GM10266 (cell line): ENCODE data around the gene RTN4IP1.
"Not testable (repeated sequence)": the region's sequence is repeated elsewhere in the genome, so short reads cannot be mapped to it uniquely, and the experiment has no call there.

Source experiments
- DNase-seq: peaks from one replicate; pipeline ENCODE4 v3.0.0; 2012; ENCODE audit errors: extremely low spot score
- TF ChIP-seq, protein P1 (sequence below): IDR thresholded peaks from 2 replicates; pipeline ENCODE4 v1.5.1; 2012; ENCODE audit warnings: mild to moderate bottlenecking, low read depth; ENCODE audit not compliant: control insufficient read depth, insufficient read depth; ENCODE audit errors: missing control alignments

Gene RTN4IP1

DNA sequence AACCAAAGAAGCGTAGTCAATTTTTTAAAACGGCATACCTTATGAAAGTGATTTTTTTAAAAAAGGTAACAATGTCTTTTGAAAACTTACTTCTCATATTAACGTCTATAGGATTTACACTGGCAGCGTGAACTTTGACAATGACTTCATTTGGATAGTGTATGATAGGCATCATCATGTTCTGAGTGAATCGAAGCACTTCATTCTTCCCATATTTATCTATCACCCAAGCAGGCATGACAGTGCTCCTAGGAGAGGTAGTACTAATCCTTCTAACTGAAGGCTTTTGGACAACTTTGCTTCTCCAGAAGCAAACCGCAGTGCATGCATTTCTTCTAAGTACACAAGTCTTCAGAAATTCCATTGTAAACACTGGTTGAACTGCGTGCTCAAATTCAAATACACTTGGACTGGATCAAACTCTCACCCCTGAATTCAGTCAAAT, 618 bp downstream of the RTN4IP1 start:
- DNase-seq = no peak
- TF ChIP-seq, protein P1, sequence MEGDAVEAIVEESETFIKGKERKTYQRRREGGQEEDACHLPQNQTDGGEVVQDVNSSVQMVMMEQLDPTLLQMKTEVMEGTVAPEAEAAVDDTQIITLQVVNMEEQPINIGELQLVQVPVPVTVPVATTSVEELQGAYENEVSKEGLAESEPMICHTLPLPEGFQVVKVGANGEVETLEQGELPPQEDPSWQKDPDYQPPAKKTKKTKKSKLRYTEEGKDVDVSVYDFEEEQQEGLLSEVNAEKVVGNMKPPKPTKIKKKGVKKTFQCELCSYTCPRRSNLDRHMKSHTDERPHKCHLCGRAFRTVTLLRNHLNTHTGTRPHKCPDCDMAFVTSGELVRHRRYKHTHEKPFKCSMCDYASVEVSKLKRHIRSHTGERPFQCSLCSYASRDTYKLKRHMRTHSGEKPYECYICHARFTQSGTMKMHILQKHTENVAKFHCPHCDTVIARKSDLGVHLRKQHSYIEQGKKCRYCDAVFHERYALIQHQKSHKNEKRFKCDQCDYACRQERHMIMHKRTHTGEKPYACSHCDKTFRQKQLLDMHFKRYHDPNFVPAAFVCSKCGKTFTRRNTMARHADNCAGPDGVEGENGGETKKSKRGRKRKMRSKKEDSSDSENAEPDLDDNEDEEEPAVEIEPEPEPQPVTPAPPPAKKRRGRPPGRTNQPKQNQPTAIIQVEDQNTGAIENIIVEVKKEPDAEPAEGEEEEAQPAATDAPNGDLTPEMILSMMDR = no peak

DNA sequence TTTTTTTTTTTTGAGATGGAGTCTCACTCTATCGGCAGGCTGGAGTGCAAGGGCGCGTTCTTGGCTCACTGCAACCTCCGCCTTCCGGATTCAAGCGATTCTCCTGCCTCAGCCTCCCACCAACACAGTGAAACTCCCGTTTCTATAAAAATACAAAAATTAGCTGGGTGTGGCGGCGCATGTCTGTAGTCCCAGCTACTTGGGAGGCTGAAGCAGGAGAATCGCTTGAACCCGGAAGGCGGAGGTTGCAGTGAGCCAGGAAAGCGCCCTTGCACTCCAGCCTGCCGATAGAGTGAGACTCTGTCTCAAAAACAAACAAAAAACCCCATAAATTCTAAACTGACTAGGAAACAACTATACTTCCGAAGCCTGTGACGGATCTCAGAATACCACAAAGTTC, 1.5 kb downstream of the RTN4IP1 start:
- not testable (repeated sequence) for DNase-seq

DNA sequence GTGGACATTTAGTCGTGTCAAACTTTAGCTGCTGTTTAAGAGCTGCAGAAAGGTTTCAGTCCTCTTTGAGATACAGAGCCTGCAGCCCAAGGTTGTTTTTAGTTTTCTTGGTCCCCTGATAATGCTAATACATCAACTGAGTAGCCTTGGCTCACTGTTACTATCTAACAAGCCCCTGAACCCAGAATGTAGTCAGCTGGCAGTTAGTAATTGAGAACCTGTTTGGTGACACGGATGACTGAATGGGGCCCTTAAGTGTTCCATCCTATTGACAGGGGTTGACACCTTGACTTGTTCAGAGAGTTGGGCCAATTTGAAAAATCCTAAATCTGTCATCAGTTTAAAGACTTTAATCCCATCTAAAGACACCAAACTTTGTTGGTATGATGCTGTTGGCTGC, 2.8 kb downstream of the RTN4IP1 start:
- no peak for DNase-seq

DNA sequence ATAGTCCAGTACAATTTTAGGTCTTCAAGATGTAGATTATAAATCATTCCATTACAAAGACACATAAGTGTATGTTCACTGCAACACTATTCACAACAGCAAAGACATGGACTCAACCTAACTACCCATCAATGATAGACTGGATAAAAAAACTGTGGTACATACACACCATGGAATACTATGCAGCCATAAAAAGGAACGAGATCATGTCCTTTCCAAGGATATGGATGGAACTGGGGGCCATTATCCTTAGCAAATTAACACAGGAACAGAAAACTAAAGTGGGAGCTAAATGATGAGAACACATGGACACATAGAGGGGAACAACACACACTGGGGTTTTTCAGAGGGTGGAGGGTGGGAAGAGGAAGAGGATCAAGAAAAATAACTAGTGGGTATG, 6.3 kb downstream of the RTN4IP1 start:
- TF ChIP-seq, protein P1 = no peak
- DNase-seq = no peak

More for the DNA sequence above, 2.8 kb downstream of the RTN4IP1 start:
- TF ChIP-seq, protein P1 = no peak

DNA sequence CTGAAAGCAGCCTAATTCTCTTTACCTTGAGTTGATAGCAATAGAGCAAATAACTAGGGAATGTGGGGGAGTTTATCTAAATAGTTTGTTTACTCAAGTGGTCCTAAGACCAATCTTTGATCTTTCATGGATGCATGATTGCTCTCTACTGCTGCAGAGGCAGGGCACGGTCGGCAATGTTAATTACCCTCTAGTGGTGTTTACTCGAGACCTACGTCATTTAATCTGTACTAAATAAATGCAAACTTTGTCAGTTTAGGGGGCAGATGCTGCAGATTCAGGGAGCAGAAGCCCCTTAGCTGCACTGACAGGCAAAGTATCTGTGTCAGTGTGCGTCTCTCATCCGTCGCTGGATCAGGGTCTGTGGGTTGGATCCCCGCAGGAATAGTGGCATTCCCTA, 6.9 kb downstream of the RTN4IP1 start:
- no peak for DNase-seq
- TF ChIP-seq, protein P1 = no peak

DNA sequence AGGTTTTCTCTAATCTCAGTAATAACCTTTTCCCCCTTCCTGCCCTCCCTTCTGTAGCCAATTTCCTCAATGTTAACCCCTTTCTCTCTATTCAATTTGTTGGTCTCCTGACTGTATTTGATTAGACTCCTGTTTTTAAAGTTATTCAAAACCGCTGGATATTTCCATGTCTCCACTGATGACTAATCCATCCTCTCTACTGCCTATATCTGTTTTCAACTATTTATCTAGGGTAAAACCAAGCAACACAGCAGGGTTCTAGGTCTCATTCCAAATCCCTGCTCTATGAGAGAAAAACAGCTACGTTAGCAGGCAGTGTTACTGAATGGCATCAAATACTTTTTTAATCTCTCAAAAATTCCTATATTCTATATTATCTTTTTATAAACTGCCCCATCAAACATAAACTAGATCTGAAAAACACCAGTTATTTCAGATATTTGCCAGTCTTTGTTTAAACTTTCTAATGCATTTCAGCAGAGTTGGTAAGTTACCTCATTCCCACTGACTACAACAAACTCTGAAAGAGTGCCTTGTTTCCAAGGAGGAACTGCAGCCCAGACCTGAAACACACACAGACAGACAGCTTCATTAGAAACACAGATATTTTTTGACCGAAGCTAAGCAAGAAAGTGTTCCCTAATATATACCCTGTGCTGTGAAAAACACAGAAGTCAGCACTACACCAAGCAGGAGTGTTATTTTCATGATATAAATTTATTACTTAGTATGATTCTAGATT, 8.2 kb downstream of the RTN4IP1 start:
- no peak for DNase-seq
- TF ChIP-seq, protein P1 = no peak

DNA sequence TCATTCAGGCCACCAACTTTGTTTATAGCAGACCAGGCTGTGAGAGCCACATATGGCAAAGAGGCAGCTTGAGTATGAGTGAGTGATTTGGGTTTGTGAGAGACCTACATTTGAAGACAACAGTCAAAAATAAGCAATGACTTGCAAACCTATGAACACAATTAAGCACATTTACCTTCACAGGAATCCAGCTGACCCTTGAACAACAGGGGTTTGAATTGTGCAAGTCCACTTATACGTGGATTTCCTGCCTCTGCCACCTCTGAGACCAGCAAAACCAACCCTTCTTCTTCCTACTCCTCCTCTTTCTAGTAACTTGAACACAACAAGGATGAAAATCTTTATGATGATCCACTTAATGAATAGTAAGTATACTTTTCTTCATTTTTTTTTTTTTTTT, 10.1 kb downstream of the RTN4IP1 start:
- no peak for DNase-seq

More for the DNA sequence above, 10.1 kb downstream of the RTN4IP1 start:
- TF ChIP-seq, protein P1 = no peak
